Measurements from ENCODE around the gene ICOSLG.
A peak's percentile ranks its signal among the peaks of the same experiment; 100 is the strongest.
"Not testable (repeated sequence)": the region's sequence is repeated elsewhere in the genome, so short reads cannot be mapped to it uniquely, and the experiment has no call there.

The ICOSLG gene

GRCh38 chr21:44265734-44266270 lies 25.1 kb upstream of the ICOSLG start:
- DNase-seq (ENCODE audit: low spot score) = no peak

GRCh38 chr21:44263768-44264167 lies 23.0 kb upstream of the ICOSLG start:
- no peak for DNase-seq (ENCODE audit: low spot score)

DNA sequence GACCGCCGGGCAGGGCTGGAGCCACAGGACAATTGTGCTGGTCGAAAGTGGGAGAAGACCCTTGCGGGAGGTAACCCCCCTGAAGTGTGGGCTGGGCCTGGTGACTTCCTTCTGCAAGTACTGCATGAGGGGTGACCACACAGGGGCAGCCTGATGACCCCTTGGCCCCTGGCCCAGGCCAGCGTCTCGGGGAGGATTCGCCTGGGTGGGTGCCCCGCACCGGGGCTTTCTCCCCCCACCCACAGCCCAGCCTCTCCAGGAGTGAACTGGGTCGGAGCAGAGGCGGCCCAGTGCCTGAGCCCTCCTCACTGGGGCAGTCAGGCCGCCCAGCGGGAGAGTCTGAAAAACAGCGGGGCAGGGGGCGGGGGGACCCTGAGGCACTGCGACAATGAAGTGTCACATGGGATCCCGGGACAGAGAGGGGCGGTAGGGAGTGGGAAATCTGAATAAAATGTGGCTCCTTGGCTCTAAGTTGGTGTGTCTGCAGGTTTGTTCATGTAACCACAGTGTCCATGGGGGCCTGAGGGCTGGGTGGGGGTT lies 22.5 kb upstream of the ICOSLG start:
- DNase-seq (ENCODE audit: low spot score) = no peak

- no peak for DNase-seq (ENCODE audit: low spot score)
Measured at GRCh38 chr21:44262338-44263056, 21.8 kb upstream of the ICOSLG start.

GRCh38 chr21:44261675-44262295 lies 21.0 kb upstream of the ICOSLG start, which contains the start of gene DNMT3L:
Gene DNMT3L (minus strand): TSS chr21:44261897. CDS start chr21:44261259, 638 bp downstream.
- no peak for DNase-seq (ENCODE audit: low spot score)

- no peak for DNase-seq (ENCODE audit: low spot score)
Measured at GRCh38 chr21:44260791-44261631, 20.3 kb upstream of the ICOSLG start.

DNA sequence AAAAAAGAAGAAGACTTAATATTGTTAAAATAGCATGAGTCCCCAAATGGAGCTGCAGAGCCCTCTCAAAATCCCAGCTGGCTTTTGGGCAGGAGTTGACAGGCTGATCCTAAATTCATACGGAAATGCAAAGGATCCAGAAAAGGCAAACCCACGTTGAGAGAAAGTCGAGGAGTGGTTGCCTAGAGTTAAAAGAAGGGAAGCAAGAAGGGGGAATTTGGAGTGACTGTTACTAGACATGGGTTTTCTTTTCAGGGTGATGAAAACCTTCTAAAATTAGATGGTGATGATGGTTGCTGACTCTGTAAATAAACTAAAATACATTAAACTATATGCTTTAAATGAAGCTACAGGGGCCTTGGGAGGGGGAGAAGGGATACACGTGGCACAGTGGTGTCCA lies 19.3 kb upstream of the ICOSLG start:
- no peak for DNase-seq (ENCODE audit: low spot score)

DNA sequence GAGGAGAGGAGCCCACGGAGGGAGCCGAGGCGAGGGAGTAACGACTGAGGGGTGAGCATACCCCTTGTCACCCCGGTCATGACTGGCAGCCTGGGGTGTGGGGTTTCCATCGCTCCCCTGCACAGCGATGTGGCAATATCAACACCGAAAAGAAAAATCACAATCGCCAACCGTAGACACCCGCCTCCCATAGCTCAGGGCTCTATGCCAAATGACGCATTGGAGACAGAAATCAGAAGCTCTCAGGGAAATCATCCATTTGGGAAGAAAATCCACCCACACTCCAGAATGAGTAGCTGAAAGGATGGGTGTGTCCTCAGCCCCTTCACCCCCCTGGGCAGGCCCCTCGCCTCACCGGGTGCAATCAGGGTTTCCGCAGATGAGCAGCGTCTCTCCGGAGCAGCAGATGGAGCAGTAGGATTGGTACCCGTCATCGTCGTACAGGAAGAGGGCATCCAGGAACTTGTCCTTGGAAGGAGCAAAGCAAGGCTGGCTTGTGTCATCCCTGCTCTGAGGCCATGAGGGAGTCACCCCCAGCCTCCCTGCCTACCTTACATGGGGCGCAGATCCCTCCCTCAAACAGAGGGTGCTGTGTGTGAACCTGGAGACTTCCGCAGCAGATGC lies 18.5 kb upstream of the ICOSLG start:
- no peak for DNase-seq (ENCODE audit: low spot score)

DNA sequence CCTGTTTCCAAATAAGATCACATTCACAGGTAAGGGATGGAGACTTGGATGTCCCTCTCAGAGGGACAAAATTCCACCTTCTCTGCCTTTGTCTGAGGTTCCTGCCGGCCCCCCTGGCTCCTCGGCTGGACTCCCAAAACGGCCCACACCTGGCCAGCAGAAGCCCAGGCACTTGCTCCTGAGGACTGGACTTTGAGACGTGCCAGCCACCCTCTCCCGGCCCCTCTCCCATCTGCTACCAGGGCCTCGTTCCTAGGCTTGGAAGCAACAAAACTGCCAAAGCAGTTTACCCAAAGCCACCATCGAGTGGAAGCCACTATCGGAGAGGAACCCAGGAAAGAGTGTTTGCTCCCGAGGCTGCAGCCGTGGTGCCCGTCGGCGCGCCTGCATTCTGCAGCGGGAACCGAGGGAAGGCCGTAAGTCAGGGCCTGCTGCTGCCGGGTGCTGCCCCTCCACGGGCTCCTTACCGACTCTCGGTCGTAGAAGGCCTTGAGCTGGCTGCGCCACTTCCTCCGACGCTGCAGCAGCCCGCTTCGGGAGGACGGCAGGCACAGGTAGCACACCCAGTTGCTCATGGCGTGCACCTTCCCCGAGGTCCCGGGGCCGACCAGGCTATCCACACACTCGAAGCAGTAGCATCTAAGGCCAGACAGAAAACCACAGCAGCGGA lies 17.4 kb upstream of the ICOSLG start:
- DNase-seq (ENCODE audit: low spot score) = no peak

DNA sequence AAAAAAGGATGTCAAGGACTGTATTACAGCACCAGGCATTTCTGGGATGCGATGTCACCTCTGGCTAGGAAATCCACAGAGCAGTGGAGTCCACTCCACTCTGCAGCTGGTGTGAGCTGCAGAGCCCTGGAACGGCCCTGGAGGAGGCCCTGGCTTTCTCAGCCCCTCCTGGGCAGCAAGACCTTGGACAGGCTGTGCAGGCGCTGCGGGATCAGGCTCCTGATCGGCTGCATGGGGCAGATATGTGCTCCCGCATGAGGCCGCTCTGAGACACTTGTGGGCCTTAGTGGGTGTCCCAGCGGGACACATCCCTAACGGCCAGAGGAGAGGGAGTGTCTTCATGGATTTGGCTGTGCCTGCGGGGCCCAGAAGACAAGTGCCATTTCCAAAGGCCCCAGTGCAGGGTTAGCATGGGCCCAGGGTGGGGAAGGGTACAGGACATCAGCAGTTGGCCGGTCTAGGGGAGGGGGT lies 14.8 kb upstream of the ICOSLG start:
- peak; percentile 38 for DNase-seq (ENCODE audit: low spot score)

GRCh38 chr21:44253832-44254710 lies 13.3 kb upstream of the ICOSLG start:
- DNase-seq (ENCODE audit: low spot score) = no peak

DNA sequence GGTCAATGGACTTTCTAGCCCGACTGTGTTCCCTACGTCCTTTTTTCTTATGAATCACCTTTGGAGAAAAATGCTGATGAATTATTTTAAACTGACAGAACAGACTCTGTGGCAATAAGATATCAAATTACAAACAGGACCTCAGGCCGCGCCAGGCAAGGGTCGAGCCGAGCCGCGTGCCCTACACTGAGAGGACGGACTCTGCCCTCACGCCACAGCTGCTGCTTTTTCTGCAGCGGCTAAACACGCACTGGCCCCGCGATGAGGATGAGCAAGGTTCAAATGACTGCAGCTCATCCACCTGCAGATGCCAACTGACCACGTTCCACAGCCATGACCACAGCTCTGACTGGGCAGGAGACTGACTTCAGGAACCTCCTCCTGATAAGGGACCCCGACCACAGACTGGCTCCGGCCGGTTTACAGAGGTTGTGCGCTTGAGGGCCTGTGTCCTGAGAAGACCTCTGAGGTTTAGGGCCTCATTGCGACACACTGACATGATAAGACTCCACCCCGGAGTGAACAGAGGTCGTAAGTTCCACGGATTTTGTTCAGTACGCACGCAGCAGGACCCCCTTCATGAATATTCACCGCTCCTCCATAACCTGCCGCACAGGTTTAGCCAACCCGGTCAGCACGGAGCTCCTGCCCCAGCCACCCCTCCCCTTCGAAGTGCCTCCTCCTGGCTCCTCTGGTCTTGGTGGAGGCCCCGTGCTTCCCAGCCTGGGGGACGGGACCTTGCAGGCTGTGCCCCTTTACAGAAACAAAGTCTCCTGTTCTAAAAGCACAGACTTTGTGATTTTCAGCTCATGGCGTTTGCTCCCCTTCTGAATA lies 8.7 kb upstream of the ICOSLG start:
- not testable (repeated sequence) for DNase-seq (ENCODE audit: low spot score)

DNA sequence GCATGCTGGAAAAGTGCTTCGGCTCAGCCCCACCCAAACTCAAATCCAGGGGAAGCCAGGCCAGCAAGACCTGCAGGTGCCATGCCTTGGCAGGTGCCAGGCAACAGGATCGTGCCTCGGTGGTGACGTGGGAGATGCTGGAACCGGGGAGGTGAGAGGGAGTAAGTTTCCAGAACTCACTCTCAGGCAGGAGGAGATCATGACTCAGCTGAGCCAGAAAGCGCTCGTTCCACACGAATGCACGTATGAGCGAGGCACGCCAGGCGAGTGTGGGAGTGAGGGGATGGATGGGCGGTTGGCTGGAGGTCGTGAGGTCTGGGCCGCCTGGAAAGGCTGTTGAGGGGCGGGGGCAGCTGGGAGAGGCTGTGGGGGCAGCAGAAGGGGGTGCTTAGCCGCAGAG lies 7.2 kb upstream of the ICOSLG start:
- DNase-seq (ENCODE audit: low spot score) = not testable (repeated sequence)

DNA sequence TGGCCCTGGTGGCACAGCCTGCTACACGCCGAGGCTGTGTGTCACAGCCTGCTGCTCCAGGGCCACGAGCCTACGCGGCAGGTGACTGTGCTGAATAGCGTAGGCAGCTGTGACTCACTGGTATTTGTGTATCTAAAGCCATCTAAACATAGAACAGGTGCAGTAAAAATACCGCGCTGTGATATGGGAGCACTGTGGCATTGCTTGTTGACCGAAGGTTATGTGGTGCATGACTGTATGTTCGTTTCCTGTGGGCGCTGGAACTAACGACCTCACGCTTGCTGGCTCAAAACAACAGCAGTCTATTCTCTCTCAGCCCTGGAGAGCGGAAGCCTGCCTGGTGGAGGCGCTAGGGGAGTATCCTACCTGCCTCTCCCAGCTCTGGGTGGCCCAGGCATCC lies 3.2 kb upstream of the ICOSLG start:
- not testable (repeated sequence) for DNase-seq (ENCODE audit: low spot score)

GRCh38 chr21:44241281-44241680 lies 538 bp upstream of the ICOSLG start:
- not testable (repeated sequence) for DNase-seq (ENCODE audit: low spot score)

DNA sequence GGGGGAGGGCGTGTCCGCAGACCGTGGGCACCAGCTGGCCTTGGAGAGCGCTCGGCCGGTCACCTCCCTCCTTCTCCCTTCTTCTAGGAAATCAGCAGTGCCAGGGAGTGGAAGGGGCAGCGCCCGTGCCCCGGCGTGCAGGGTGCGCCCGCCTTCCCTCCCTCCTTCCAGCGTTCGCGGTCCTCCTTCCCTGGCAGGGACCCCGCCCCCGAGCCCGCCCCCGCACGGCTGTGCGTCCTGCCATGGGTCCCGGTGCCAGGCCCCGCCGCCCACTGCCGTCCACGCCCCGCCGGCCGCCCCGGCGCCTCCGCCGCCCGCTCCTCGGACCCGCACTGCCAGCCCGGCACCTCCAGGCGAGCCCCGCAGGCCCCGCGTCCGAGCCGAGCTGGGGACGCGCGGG lies 390 bp downstream of the ICOSLG start:
- DNase-seq (ENCODE audit: low spot score) = not testable (repeated sequence)

DNA sequence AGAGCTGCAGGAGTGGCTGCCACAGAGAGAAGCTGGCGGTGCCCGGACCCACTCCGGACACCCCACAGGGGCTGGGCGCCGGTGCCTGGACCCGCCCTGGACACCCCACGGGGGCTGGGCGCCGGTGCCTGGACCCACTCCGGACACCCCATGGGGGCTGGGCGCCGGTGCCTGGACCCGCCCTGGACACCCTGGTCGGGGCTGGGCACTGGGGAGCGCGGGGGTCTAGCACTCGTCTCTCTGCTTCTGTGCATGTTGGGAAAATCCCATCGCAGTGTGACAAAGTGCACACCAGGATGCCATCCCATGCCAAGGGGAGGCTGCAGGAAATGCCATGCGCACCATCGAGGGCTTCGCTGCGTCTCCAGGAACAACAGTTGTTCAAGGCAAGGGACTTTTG lies 11.2 kb downstream of the ICOSLG start:
- not testable (repeated sequence) for DNase-seq (ENCODE audit: low spot score)

GRCh38 chr21:44228109-44228508 lies 12.6 kb downstream of the ICOSLG start:
- not testable (repeated sequence) for DNase-seq (ENCODE audit: low spot score)

DNA sequence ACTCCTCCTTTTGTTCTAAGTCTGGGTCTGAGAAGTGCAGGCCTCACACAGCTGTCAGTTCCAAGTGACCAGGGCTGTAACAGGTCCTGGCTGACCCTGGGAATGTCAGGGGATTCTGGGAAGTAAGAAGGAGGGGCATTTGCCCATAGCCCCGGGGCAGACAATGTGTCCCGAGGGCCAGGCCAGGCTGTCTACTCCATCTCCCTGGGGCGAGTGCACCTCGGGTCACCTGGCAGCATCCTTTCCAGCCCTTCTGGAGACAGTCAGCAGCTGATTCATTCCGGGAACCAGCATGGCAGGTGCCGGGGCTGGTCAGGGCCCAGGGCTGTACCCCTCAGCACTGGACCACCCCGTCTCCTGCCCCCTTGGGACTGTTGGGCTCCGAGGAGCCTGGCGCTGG lies 13.1 kb downstream of the ICOSLG start:
- not testable (repeated sequence) for DNase-seq (ENCODE audit: low spot score)

Data from AG08395 (cell line).